Ascending aorta (tissue), 2 donors: ENCODE results near the gene TSPAN15. TPM values are rescaled to one million over a fixed set of nuclear protein-coding genes. Genes with fewer than 3 reads are reported as not detected.

ENCODE experiments used
- DNase-seq, 2 donors: peaks; one replicate each; pipeline ENCODE4 v3.0.0-alpha.2; 2019; ENCODE audit warnings: low spot score in 2 of 2
- H3K27ac ChIP-seq, 2 donors: fragments of 200-600 bp; sonication (generic); one replicate each; pipeline ENCODE4 v1.5.1; 2016 to 2017; ENCODE audit warnings: mild to moderate bottlenecking in 1 of 2
- H3K27me3 ChIP-seq: fragments of 200-600 bp; sonication (generic); one replicate; pipeline ENCODE4 v1.5.1; 2017
- H3K36me3 ChIP-seq, 2 donors: fragments of 200-600 bp; sonication (generic); one replicate each; pipeline ENCODE4 v1.5.1; 2016
- H3K4me1 ChIP-seq, 2 donors: fragments of 200-600 bp; sonication (generic); one replicate each; pipeline ENCODE4 v1.5.1; 2016 to 2017; ENCODE audit warnings: mild to moderate bottlenecking in 1 of 2
- H3K4me3 ChIP-seq, 2 donors: fragments of 200-600 bp; sonication (generic); one replicate each; pipeline ENCODE4 v1.5.1; 2016 to 2017; ENCODE audit warnings: mild to moderate bottlenecking in 1 of 2
- H3K9me3 ChIP-seq, 2 donors: fragments of 200-600 bp; sonication (generic); one replicate each; pipeline ENCODE4 v1.5.1; 2016
- CTCF ChIP-seq, 3 experiments: fragments of 200-600 bp in 2 of 3; fragments of 450-650 bp in 1 of 3; sonication (generic) in 2 of 3; IDR thresholded peaks; one replicate each; pipeline ENCODE4 v1.5.1; 2016 to 2019; ENCODE audit warnings: antibody characterized with exemption in 3 of 3, mild to moderate bottlenecking in 1 of 3, moderate library complexity in 1 of 3
- intact Hi-C: fragments of 100-400 bp; cut with DNase I; formaldehyde crosslinking; loops from one replicate; pipeline ENCODE4 v1.15.1; 2023
- total RNA-seq: library from RNA; depleted of rRNA; stranded (reverse); fragments of >200 nt; gene quantifications from one replicate; pipeline ENCODE4 v1.1.0, GENCODE V29; 2016

Gene TSPAN15
- total RNA-seq, 1 donor from 2014 or later = 31.9 TPM

DNA sequence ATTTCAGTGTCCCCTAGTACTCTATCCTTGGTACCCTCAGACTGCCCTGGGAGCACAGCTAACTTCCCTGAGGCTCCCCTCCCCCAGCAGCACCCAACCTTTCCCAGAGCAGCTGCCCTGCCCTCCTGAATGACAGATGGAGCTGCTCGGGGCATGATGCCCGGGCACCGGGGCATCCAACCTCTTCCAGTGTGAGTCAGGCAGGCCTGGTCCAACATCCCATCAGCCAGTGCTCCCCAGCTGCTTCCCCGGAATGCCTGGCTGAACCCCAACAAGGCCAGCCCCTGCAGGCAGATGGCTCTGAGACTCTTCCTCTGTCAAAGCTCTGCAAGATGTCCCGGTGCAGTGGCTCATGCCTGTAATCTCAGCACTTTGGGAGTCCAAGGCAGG lies 11.9 kb upstream of the TSPAN15 start:
- intact Hi-C loops = no loop called here
- DNase-seq = no peak
- no peaks in the 10 kb centered on the region for H3K36me3 ChIP-seq
- no peak overlapping the region for H3K27ac ChIP-seq
- no peak overlapping the region for H3K4me3 ChIP-seq
- no peaks in the 10 kb centered on the region for H3K9me3 ChIP-seq
- no peaks in the 10 kb centered on the region for H3K27me3 ChIP-seq
- TF ChIP-seq CTCF (IDR thresholded peaks at IDR 0.05) = no peak
- peaks cover 0 to 4% of the 10 kb centered on the region in 2 donors for H3K4me1 ChIP-seq

- Histone ChIP-seq H3K9me3 (no peaks in the 10 kb centered on the region), H3K4me1 (peaks cover 0 to 4% of the 10 kb centered on the region in 2 donors), H3K27me3 (no peaks in the 10 kb centered on the region), H3K36me3 (no peaks in the 10 kb centered on the region), H3K4me3 (no peak overlapping the region), H3K27ac (no peak overlapping the region)
- DNase-seq = no peak
- TF ChIP-seq CTCF (IDR thresholded peaks at IDR 0.05) = no peak
- intact Hi-C loops = no loop called here
Measured at GRCh38 chr10:69439813-69440506, 11.3 kb upstream of the TSPAN15 start.

GRCh38 chr10:69443354-69443753 lies 7.9 kb upstream of the TSPAN15 start:
- Histone ChIP-seq H3K4me3 (no peak overlapping the region), H3K9me3 (no peaks in the 10 kb centered on the region), H3K27me3 (no peaks in the 10 kb centered on the region), H3K36me3 (no peaks in the 10 kb centered on the region), H3K27ac (no peak overlapping the region), H3K4me1 (peaks cover 0 to 4% of the 10 kb centered on the region in 2 donors)
- DNase-seq = no peak
- intact Hi-C loops = no loop called here
- TF ChIP-seq CTCF (IDR thresholded peaks at IDR 0.05) = no peak

DNA sequence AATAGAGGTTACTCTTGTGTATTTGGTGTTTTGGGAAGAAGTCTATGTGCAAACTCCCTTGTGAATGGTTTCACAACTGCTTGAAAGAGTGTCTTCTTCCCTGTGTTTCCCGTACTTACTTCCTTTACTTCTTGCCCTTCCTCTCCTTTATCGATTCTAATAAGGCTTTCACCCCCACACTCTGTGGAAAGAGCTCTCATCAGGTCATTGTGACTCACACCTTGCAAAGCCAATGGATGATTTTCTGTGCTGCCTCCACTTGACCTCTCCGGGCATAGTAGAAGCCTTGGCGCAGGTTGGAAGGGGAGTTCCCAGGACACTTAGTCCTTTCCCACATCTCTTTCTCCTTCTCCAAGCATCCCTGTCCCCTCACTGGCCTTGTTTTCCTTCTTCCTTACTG lies 6.2 kb upstream of the TSPAN15 start:
- Histone ChIP-seq H3K4me3 (no peak overlapping the region), H3K9me3 (no peaks in the 10 kb centered on the region), H3K27me3 (no peaks in the 10 kb centered on the region), H3K36me3 (no peaks in the 10 kb centered on the region), H3K27ac (no peak overlapping the region), H3K4me1 (no peaks in the 10 kb centered on the region)
- DNase-seq = no peak
- intact Hi-C loops = no loop called here
- TF ChIP-seq CTCF (IDR thresholded peaks at IDR 0.05) = no peak

DNA sequence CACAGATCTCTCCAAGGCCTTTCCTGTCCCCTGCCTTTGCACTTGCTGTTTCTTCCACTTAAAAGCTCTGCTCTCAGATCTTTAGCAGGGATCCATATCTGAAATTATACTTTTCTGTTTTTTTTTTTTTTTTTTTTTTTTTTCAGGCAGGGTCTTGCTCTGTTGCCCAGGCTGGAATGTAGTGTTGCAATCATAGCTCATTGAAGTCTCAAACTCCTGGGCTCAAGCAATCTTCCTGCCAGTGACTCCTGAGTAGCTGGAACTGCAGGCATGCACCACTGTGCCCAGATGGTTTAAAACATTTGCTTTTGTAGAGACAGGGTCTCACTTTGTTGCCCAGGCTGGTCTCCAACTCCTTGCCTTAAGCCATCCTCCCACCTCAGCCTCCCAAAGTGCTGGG lies 5.0 kb upstream of the TSPAN15 start:
- Histone ChIP-seq H3K36me3 (no peaks in the 10 kb centered on the region), H3K9me3 (no peaks in the 10 kb centered on the region), H3K27me3 (no peaks in the 10 kb centered on the region), H3K27ac (no peak overlapping the region), H3K4me3 (no peak overlapping the region), H3K4me1 (no peaks in the 10 kb centered on the region)
- DNase-seq = no peak
- TF ChIP-seq CTCF (IDR thresholded peaks at IDR 0.05) = no peak
- intact Hi-C loops = no loop called here
